OCI-LY7 (cell line): Measurements from ENCODE around the gene RPL37A. TPM values are rescaled to one million over a fixed set of nuclear protein-coding genes. Genes with fewer than 3 reads are reported as not detected.

ENCODE experiments used
- BruUV-seq: library from RNA; stranded (reverse); fragments of 400-500 nt; replicated peaks from 2 replicates; lab custom pipeline; 2021; lab: Mats Ljungman, UMichigan
- CTCF ChIA-PET: fragments of 300-600 bp; sonication (Branson Sonifier 250); formaldehyde crosslinking; loops from one replicate; lab custom pipeline; 2022; ENCODE audit warnings: antibody characterized with exemption; ENCODE audit not compliant: unreplicated experiment; lab: Charles Lee
- POLR2A ChIA-PET: fragments of 300-600 bp; sonication (Branson Sonifier 250); formaldehyde crosslinking; loops from one replicate; lab custom pipeline; 2022; ENCODE audit warnings: antibody characterized with exemption; lab: Charles Lee
- DNase-seq: peaks from one replicate; pipeline ENCODE4 v3.0.0-alpha.2; 2015; ENCODE audit warnings: low spot score
- H2AFZ ChIP-seq: fragments of 200-600 bp; sonication (generic), shearing (Covaris generic); 2 replicates; pipeline ENCODE4 v1.6.1; 2014; ENCODE audit warnings: mild to moderate bottlenecking, antibody characterized with exemption, low read length, moderate library complexity
- H3K27ac ChIP-seq: fragments of 200-600 bp; sonication (generic); 2 replicates; pipeline ENCODE4 v1.5.1; 2014; ENCODE audit warnings: mixed run types, low read depth, mild to moderate bottlenecking, moderate library complexity, low read length, inconsistent platforms; ENCODE audit not compliant: poor library complexity, severe bottlenecking
- H3K36me3 ChIP-seq: fragments of 200-600 bp; sonication (generic); 2 replicates; pipeline ENCODE4 v1.6.1; 2014; ENCODE audit warnings: mild to moderate bottlenecking, antibody characterized with exemption, low read length, moderate library complexity, mixed read lengths; ENCODE audit not compliant: insufficient read depth
- H3K4me1 ChIP-seq: fragments of 200-600 bp; sonication (generic); 2 replicates; pipeline ENCODE4 v1.5.1; 2014; ENCODE audit warnings: mild to moderate bottlenecking, low read length; ENCODE audit not compliant: insufficient read depth, poor library complexity, severe bottlenecking
- H3K4me2 ChIP-seq: fragments of 200-600 bp; sonication (generic); 2 replicates; pipeline ENCODE4 v1.6.1; 2014; ENCODE audit warnings: mild to moderate bottlenecking, low read length
- H3K4me3 ChIP-seq: fragments of 200-600 bp; sonication (generic); 2 replicates; pipeline ENCODE4 v1.5.1; 2014; ENCODE audit warnings: mild to moderate bottlenecking, low read depth, low read length; ENCODE audit not compliant: poor library complexity, severe bottlenecking
- H3K79me2 ChIP-seq: fragments of 200-600 bp; sonication (generic); 2 replicates; pipeline ENCODE4 v1.6.1; 2016; ENCODE audit warnings: low read depth, mild to moderate bottlenecking, low read length, moderate library complexity, mixed read lengths; ENCODE audit not compliant: insufficient read depth
- H3K9me2 ChIP-seq: fragments of 200-600 bp; sonication (generic); 2 replicates; pipeline ENCODE4 v1.6.1; 2016; ENCODE audit warnings: mild to moderate bottlenecking, low read length, mixed read lengths; ENCODE audit not compliant: insufficient read depth
- H3K9me3 ChIP-seq: fragments of 200-600 bp; sonication (generic); 2 replicates; pipeline ENCODE4 v1.6.1; 2014; ENCODE audit warnings: mild to moderate bottlenecking, mixed run types, low read length, mixed read lengths
- H4K20me1 ChIP-seq: fragments of 200-600 bp; sonication (generic); 2 replicates; pipeline ENCODE4 v1.6.1; 2014; ENCODE audit warnings: mild to moderate bottlenecking, antibody characterized with exemption, low read length, moderate library complexity, mixed read lengths; ENCODE audit not compliant: insufficient read depth
- CTCF ChIP-seq: fragments of 200-600 bp; sonication (generic); conservative IDR thresholded peaks from 2 replicates; pipeline ENCODE4 v1.5.1; 2014; ENCODE audit warnings: mild to moderate bottlenecking, antibody characterized with exemption, low read length, moderate library complexity, mixed read lengths
- EZH2phosphoT487 ChIP-seq: fragments of 200-600 bp; sonication (generic); IDR thresholded peaks from 2 replicates; pipeline ENCODE4 v1.6.1; 2018; ENCODE audit warnings: low read depth, borderline replicate concordance, mild to moderate bottlenecking, mixed run types, antibody characterized with exemption, low read length, moderate library complexity, mixed read lengths
- intact Hi-C: fragments of 100-400 bp; cut with micrococcal nuclease; formaldehyde crosslinking; loops from one replicate; pipeline ENCODE4 v1.10.0; 2022; ENCODE audit not compliant: unreplicated experiment
- total RNA-seq, 2 experiments: library from RNA; depleted of rRNA in 1 of 2; stranded (reverse); fragments of >200 nt in 1 of 2; shearing (Covaris generic) in 1 of 2; gene quantifications; 2 replicates each; pipeline ENCODE4 v1.2.3, GENCODE V29; 2014 to 2022

The RPL37A gene
- total RNA-seq, 2 experiments from 2014 or later, result 3,500 to 4,020 TPM

- DNase-seq, result no peak
- Histone ChIP-seq H3K27ac (no peak overlapping the region), H3K9me3 (no peaks in the 10 kb centered on the region), H3K4me2 (no peak overlapping the region), H2AFZ (no peak overlapping the region), H3K4me3 (no peak overlapping the region), H3K36me3 (peaks cover 3% of the 10 kb centered on the region; the same call in 1 of the 2 replicates), H3K9me2 (no peaks in the 10 kb centered on the region), H3K4me1 (no peaks in the 10 kb centered on the region), H3K79me2 (no peaks in the 10 kb centered on the region), H4K20me1 (no peaks in the 10 kb centered on the region)
- ChIA-PET POLR2A (interaction anchor here (1.2 kb wide), 1 partner anchor 132 kb away, joined by 3 read pairs; no protein-coding TSS in a partner anchor), CTCF (no interaction called here)
- BruUV-seq, result no TSS peak
- no peak for TF ChIP-seq CTCF
- no peak for TF ChIP-seq EZH2phosphoT487
- intact Hi-C loops, result no loop called here
These were observed 27.3 kb downstream of the RPL37A start for GRCh38 chr2:216525972-216526371.

- BruUV-seq, result no TSS peak
- no peak overlapping the region for H3K4me3 ChIP-seq
- no peak overlapping the region for H3K4me2 ChIP-seq
- H3K9me2 ChIP-seq, result no peaks in the 10 kb centered on the region
- H2AFZ ChIP-seq, result no peak overlapping the region
- TF ChIP-seq CTCF (no peak), EZH2phosphoT487 (no peak)
- intact Hi-C loops, result no loop called here
- H3K27ac ChIP-seq, result no peak overlapping the region
- no peak for DNase-seq
- no peaks in the 10 kb centered on the region for H3K9me3 ChIP-seq
- POLR2A ChIA-PET, result interaction anchor here (0.7 to 1.2 kb wide), 2 partner anchors 131 to 199 kb away, joined by 3 to 4 read pairs; no protein-coding TSS in a partner anchor
- H3K4me1 ChIP-seq, result no peaks in the 10 kb centered on the region
- H3K79me2 ChIP-seq, result no peaks in the 10 kb centered on the region
- CTCF ChIA-PET, result interaction anchor here (0.9 kb wide), 1 partner anchor 9 kb away, joined by 3 read pairs; no protein-coding TSS in a partner anchor
- H4K20me1 ChIP-seq, result no peaks in the 10 kb centered on the region
- no peaks in the 10 kb centered on the region for H3K36me3 ChIP-seq
These were observed 28.3 kb downstream of the RPL37A start for GRCh38 chr2:216526939-216527338.

- Histone ChIP-seq H3K4me3 (no peak overlapping the region), H3K27ac (no peak overlapping the region), H3K4me2 (no peak overlapping the region), H3K79me2 (no peaks in the 10 kb centered on the region), H3K36me3 (no peaks in the 10 kb centered on the region), H2AFZ (no peak overlapping the region), H4K20me1 (no peaks in the 10 kb centered on the region), H3K9me3 (no peaks in the 10 kb centered on the region), H3K4me1 (no peaks in the 10 kb centered on the region), H3K9me2 (no peaks in the 10 kb centered on the region)
- ChIA-PET POLR2A (interaction anchor here (0.7 kb wide), 1 partner anchor 200 kb away, joined by 4 read pairs; no protein-coding TSS in a partner anchor), CTCF (interaction anchor here (0.9 kb wide), 1 partner anchor 9 kb away, joined by 3 read pairs; no protein-coding TSS in a partner anchor)
- no peak for DNase-seq
- no TSS peak for BruUV-seq
- intact Hi-C loops, result no loop called here
- TF ChIP-seq CTCF (no peak), EZH2phosphoT487 (no peak)
These were observed 29.0 kb downstream of the RPL37A start for GRCh38 chr2:216527600-216527999.
